Keratinocyte (primary cell): ENCODE data around the gene ZKSCAN1.

ENCODE experiments used
- CTCF ChIP-seq, 3 experiments: IDR thresholded peaks in 1 of 3; conservative IDR thresholded peaks in 1 of 3; optimal IDR thresholded peaks in 1 of 3; 2 replicates in 2 of 3; 3 replicates in 1 of 3; pipeline versions ENCODE3 to v1.5.1; 2011; ENCODE audit warnings: low read length in 3 of 3, mild to moderate bottlenecking in 3 of 3, moderate library complexity in 2 of 3, control low read depth in 1 of 3, inconsistent platforms in 1 of 3; ENCODE audit not compliant: insufficient read depth in 2 of 3; ENCODE audit errors: extremely low read depth in 1 of 3
- EZH2 ChIP-seq: IDR thresholded peaks from one replicate; pipeline ENCODE4 v1.6.1; 2012; ENCODE audit warnings: inconsistent platforms, mild to moderate bottlenecking, low read length, moderate library complexity

DNA sequence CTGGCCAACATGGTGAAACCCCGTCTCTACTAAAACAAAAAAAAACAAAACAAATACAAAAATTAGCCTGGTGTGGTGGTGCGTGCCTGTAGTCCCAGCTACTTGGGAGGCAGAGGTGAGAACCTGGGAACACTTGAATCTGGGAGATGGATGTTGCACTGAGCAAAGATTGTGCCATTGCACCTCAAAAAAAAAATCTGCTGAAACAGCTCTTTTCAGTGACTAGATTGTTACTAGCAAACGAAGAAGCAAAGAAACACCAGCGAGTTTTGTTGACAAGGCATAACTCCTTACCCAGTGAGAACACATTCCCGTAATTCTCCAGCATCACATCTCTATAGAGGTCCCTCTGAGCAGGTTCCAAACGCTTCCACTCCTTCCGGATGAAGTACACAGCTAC is 59.4 kb downstream of the ZKSCAN1 start:
- TF ChIP-seq CTCF (optimal IDR thresholded peaks at IDR 0.05 in 1 of 3, IDR thresholded peaks at IDR 0.05 in 1 of 3, conservative IDR thresholded peaks at IDR 0.05 in 1 of 3; ENCODE audit: extremely low read depth in 1 of 3, insufficient read depth in 2 of 3, low read length in 3 of 3) (no peak), EZH2 (no peak)
